Activated CD8-positive, alpha-beta T cell treated with anti-CD3 and anti-CD28 coated beads for 36 hours (primary cell): Measurements from ENCODE around the gene DIS3. TPM values are rescaled to one million over a fixed set of nuclear protein-coding genes. Genes with fewer than 3 reads are reported as not detected.

Experiments used
- ATAC-seq: fragments of 200-7000 bp; cut with Tn5 transposase; one replicate; pipeline ENCODE4 v1.10.0; 2021; ENCODE audit warnings: mild to moderate bottlenecking, moderate library complexity
- CTCF ChIA-PET: fragments of 350-600 bp; sonication (Branson Sonifier 250); formaldehyde crosslinking; loops from one replicate; lab custom pipeline; 2021; ENCODE audit warnings: antibody characterized with exemption; lab: Charles Lee
- POLR2A ChIA-PET: fragments of 350-600 bp; sonication (Branson Sonifier 250); formaldehyde crosslinking; loops from one replicate; lab custom pipeline; 2021; ENCODE audit warnings: antibody characterized with exemption; lab: Charles Lee
- DNase-seq: peaks from one replicate; pipeline ENCODE4 v3.0.0-alpha.2; 2020
- H3K27ac Mint-ChIP-seq: one replicate; pipeline ENCODE4 v1.8.0; 2021; ENCODE audit warnings: mild to moderate bottlenecking, mixed read lengths
- H3K27me3 Mint-ChIP-seq: one replicate; pipeline ENCODE4 v1.8.0; 2021; ENCODE audit warnings: mixed read lengths
- H3K36me3 Mint-ChIP-seq: one replicate; pipeline ENCODE4 v1.8.0; 2021; ENCODE audit warnings: low read depth, mixed read lengths
- H3K4me1 Mint-ChIP-seq: one replicate; pipeline ENCODE4 v1.8.0; 2021; ENCODE audit warnings: low read depth, mixed read lengths
- H3K4me3 Mint-ChIP-seq: one replicate; pipeline ENCODE4 v1.8.0; 2021; ENCODE audit warnings: mild to moderate bottlenecking, moderate library complexity, mixed read lengths
- H3K9me3 Mint-ChIP-seq: one replicate; pipeline ENCODE4 v1.8.0; 2021; ENCODE audit warnings: mixed read lengths
- CTCF ChIP-seq: fragments of 200-600 bp; IDR thresholded peaks from one replicate; pipeline ENCODE4 v1.8.0; 2022; ENCODE audit warnings: antibody characterized with exemption, mild to moderate bottlenecking
- intact Hi-C: fragments of 100-400 bp; cut with micrococcal nuclease; formaldehyde crosslinking; loops from one replicate; pipeline ENCODE4 v1.10.0; 2022
- total RNA-seq, 2 experiments: library from RNA; stranded (reverse); gene quantifications; one replicate each; pipeline ENCODE4 v1.2.3, GENCODE V29; 2021

The DIS3 gene, protein sequence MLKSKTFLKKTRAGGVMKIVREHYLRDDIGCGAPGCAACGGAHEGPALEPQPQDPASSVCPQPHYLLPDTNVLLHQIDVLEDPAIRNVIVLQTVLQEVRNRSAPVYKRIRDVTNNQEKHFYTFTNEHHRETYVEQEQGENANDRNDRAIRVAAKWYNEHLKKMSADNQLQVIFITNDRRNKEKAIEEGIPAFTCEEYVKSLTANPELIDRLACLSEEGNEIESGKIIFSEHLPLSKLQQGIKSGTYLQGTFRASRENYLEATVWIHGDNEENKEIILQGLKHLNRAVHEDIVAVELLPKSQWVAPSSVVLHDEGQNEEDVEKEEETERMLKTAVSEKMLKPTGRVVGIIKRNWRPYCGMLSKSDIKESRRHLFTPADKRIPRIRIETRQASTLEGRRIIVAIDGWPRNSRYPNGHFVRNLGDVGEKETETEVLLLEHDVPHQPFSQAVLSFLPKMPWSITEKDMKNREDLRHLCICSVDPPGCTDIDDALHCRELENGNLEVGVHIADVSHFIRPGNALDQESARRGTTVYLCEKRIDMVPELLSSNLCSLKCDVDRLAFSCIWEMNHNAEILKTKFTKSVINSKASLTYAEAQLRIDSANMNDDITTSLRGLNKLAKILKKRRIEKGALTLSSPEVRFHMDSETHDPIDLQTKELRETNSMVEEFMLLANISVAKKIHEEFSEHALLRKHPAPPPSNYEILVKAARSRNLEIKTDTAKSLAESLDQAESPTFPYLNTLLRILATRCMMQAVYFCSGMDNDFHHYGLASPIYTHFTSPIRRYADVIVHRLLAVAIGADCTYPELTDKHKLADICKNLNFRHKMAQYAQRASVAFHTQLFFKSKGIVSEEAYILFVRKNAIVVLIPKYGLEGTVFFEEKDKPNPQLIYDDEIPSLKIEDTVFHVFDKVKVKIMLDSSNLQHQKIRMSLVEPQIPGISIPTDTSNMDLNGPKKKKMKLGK
- 10 to 100 TPM; 51.6 to 52.0 TPM for total RNA-seq

DNA sequence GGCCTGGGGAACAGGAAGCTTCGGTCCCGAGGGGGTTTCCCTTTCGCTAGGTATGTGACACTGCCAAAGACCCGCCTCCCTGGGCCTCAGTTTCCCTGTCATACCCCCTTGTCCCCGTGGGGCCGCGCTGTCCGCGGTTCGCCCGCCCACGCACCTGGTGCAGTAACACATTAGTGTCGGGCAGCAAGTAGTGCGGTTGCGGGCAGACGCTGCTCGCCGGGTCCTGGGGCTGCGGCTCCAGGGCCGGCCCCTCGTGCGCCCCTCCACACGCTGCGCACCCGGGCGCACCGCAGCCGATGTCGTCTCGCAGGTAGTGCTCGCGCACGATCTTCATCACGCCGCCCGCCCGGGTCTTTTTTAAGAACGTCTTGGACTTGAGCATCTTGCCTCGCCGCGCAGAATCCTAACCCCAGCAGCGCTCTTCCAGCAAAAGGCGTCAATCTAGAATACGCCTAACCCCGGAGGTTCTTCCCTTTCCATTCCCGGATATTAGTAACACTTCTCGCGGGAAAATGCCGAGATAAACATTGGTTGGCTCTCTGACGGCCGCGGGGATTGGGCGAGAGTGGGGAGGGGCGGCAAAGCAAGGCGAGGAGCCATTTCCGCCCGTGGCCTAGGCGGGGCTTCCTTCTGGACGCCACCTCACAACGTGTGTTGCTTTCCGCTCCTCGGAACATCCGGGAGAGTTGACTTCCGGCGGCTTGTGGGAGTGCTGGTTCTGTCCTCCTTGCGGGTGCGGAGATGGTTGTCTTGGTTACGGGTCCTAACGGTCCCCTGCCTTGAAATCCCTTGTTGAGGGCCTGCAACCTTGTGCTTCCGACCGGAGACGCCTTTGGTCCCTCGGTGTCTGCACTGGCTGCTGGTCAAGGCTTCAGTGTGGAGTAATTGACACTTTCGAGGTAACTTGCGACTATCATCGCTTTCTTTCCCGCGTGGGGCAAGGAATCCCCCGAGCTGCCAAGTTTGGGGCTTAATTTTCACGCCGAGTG is at the start of gene DIS3, which contains the start of gene PIBF1:
Gene DIS3 (minus strand): TSS at position 450 of the 989 bp plus-strand sequence. CDS start 68 bp downstream, at position 382.
Gene PIBF1 (plus strand): TSS at position 683 of the 989 bp plus-strand sequence. CDS start 1,337 bp downstream, outside the sequence.
- CTCF ChIA-PET: interaction anchor here (1.0 to 1.2 kb wide), 2 partner anchors 11 to 13 kb away, joined by 3 to 4 read pairs; no protein-coding TSS in a partner anchor
- peak; percentile 23 for TF ChIP-seq CTCF
- Mint-ChIP-seq H3K4me3 (peak within 1 kb of the TSS; percentile 92), H3K27me3 (no peaks in the 10 kb centered on the region), H3K27ac (peak within 1 kb of the TSS; percentile 99), H3K9me3 (no peaks in the 10 kb centered on the region), H3K36me3 (peaks cover 45% of the 10 kb centered on the region), H3K4me1 (peaks cover 48% of the 10 kb centered on the region)
- POLR2A ChIA-PET: interaction anchor here (0.9 to 1.5 kb wide), 2 partner anchors 11 to 22 kb away, joined by 3 read pairs; no protein-coding TSS in a partner anchor
- peak; percentile 98 for DNase-seq
- peak; percentile 98 for ATAC-seq
- intact Hi-C loops: loop anchor here (5.0 kb wide), 1 partner anchor 54 kb away; the partner anchor contains the start of genes BORA and MZT1

DNA sequence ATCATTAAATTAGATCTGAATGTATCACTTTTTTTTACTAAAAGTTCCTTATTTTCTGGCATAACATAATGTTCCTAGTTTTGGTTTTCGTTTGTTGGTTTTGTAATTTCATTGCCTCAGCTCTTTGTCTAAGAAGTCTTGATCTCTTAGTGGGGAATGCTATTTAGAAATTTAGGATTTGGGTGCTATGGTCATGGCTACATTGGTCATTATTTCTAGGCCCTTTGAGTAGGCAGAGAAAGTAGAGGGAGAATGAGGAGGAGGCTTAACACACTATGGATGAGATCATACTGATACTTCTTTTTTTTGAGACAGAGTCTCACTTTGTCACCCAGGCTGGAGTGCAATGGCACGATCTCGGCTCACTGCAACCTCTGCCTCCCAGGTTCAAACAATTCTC is 42.0 kb upstream of the DIS3 start:
- Mint-ChIP-seq H3K27ac (no peak overlapping the region), H3K27me3 (no peaks in the 10 kb centered on the region), H3K36me3 (peaks cover 41% of the 10 kb centered on the region), H3K4me1 (peaks cover 12% of the 10 kb centered on the region), H3K9me3 (no peaks in the 10 kb centered on the region), H3K4me3 (no peak overlapping the region)
- POLR2A ChIA-PET: no interaction called here
- no peak for DNase-seq
- CTCF ChIA-PET: no interaction called here
- no peak for ATAC-seq
- no peak for TF ChIP-seq CTCF
- intact Hi-C loops: no loop called here

DNA sequence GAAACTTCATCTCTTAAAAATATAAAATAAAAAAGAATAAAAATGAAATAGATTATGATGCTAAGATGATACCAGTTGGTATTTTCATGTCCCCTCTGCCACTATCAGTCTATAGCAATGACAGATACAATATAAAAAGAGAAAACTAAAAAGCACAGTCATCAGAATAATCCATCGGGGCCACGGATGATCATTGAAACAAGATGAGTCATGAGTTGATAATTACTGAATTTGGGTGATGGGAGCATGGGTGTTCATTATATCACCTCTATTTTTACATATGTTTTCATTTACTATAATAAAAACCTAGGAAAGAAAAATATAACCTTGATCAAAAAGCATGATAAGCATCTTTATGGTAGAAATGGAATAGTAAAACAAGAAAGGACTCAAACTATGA is 41.4 kb upstream of the DIS3 start:
- POLR2A ChIA-PET: no interaction called here
- CTCF ChIA-PET: no interaction called here
- H3K9me3 Mint-ChIP-seq: no peaks in the 10 kb centered on the region
- no peaks in the 10 kb centered on the region for H3K27me3 Mint-ChIP-seq
- peaks cover 11% of the 10 kb centered on the region for H3K4me1 Mint-ChIP-seq
- H3K36me3 Mint-ChIP-seq: peaks cover 36% of the 10 kb centered on the region
- intact Hi-C loops: no loop called here
- DNase-seq (no peak), ATAC-seq (no peak)
- no peak for TF ChIP-seq CTCF
- no peak overlapping the region for H3K4me3 Mint-ChIP-seq
- no peak overlapping the region for H3K27ac Mint-ChIP-seq

- intact Hi-C loops: no loop called here
- no peak overlapping the region for H3K27ac Mint-ChIP-seq
- peaks cover 29% of the 10 kb centered on the region for H3K36me3 Mint-ChIP-seq
- ChIA-PET CTCF (interaction anchor here (2.2 kb wide), 1 partner anchor 12 kb away, joined by 8 read pairs; no protein-coding TSS in a partner anchor), POLR2A (no interaction called here)
- ATAC-seq (no peak), DNase-seq (no peak)
- no peaks in the 10 kb centered on the region for H3K27me3 Mint-ChIP-seq
- peaks cover 8% of the 10 kb centered on the region for H3K4me1 Mint-ChIP-seq
- H3K9me3 Mint-ChIP-seq: no peaks in the 10 kb centered on the region
- H3K4me3 Mint-ChIP-seq: no peak overlapping the region
- no peak for TF ChIP-seq CTCF
Measured at GRCh38 chr13:72820898-72821279, 39.2 kb upstream of the DIS3 start.
